Omental fat pad (tissue), 4 donors: ENCODE measurements around the gene SHISA9. TPM values are rescaled to one million over a fixed set of nuclear protein-coding genes. Genes with fewer than 3 reads are reported as not detected.

Experiments used
- ATAC-seq: fragments of 150-250 bp; one replicate; pipeline ENCODE4 v1.9.1; 2016; ENCODE audit warnings: mild to moderate bottlenecking, moderate library complexity; ENCODE audit not compliant: low FRiP score
- DNase-seq: peaks from one replicate; pipeline ENCODE4 v3.0.0-alpha.2; 2019; ENCODE audit warnings: low spot score
- CTCF ChIP-seq, 3 donors: fragments of 450-650 bp; IDR thresholded peaks; one replicate each; pipeline ENCODE4 v1.5.1; 2016 to 2017; ENCODE audit warnings: antibody characterized with exemption in 3 of 3, mild to moderate bottlenecking in 3 of 3, moderate library complexity in 2 of 3
- total RNA-seq, 4 donors: library from RNA; depleted of rRNA; stranded (reverse); fragments of >200 nt; gene quantifications; one replicate each; pipeline ENCODE4 v1.1.0, GENCODE V29; 2016

The SHISA9 gene
- total RNA-seq, 4 donors from 2014 or later: 1.1 TPM; not detected in 3

DNA sequence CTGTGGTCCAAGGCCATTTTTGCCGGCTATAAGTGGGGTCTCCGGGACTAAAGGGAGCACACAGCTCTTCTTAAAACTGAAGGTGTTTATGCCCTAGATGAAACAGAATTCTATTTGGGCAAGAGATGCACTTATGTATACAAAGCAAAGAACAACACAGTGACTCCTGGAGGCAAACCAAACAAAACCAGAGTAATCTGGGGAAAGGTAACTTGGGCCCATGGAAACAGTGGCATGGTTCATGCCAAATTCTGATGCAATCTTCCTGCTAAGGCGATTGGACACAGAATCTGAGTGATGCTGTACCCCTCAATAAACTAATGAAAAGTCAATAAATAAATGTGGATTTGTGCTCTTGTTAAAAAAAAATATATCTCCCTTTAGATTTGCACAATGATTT lies 20.2 kb upstream of the SHISA9 start:
- DNase-seq: no peak
- TF ChIP-seq CTCF (IDR thresholded peaks at IDR 0.05): no peak
- ATAC-seq: no peak

DNA sequence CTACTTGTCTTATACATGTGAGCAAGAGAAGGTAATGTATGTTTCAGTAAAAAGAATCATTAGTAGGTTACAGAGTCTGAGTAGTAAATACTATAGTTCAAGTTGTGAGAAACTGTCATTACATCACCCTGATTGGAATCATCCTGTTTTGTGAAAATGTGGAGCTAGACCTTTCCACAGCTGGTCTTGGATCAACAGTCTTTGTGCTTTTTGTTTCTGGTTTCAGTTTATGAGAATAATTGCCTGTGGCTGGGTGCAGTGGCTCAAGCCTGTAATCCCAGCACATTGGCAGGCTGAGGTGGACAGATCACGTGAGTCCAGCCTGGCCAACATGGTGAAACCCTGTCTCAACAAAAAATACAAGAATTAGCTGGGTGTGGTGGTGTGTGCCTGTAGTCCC lies 19.7 kb upstream of the SHISA9 start:
- no peak for ATAC-seq
- TF ChIP-seq CTCF (IDR thresholded peaks at IDR 0.05): no peak
- DNase-seq: no peak

- DNase-seq (no peak), ATAC-seq (no peak)
- no peak for TF ChIP-seq CTCF (IDR thresholded peaks at IDR 0.05)
These were observed 15.7 kb upstream of the SHISA9 start for GRCh38 chr16:12885742-12886141.

- ATAC-seq (no peak), DNase-seq (no peak)
- TF ChIP-seq CTCF (IDR thresholded peaks at IDR 0.05): no peak
These were observed 9.6 kb upstream of the SHISA9 start for GRCh38 chr16:12891836-12892235.

DNA sequence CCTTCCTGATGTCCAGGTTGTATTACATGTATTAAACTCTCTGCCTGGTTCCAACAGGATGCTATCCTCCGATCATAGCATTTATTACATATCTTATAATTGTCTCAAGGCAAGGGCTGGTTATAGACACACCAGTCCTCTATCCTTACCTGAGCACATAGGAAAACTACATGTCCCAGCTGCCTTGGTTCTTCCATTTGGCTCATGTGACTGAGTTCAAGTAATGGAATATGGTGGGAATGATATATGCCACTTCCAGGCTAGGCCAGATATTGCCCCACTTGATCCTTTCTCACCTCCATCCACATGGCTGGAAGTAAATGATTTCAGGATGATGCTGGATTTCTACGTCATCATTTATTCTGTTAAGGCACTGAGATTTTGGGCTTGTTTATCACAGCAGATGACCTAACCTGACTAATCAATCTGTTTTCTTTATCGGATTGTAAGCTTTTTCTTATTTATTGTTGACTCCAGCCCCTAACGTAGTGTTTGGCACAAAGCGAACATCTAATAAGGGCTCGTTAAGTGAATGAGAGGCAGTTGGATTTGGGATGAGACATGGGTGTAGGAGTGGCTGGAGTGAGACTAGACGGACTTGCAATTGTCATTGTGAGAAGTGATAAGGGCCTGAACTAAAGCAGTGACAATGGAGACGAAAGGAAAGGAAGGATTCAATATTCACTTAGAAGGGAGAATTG lies 8.2 kb upstream of the SHISA9 start:
- no peak for TF ChIP-seq CTCF (IDR thresholded peaks at IDR 0.05)
- no peak for ATAC-seq
- no peak for DNase-seq

- no peak for TF ChIP-seq CTCF (IDR thresholded peaks at IDR 0.05)
- DNase-seq (no peak), ATAC-seq (no peak)
These were observed 4.8 kb upstream of the SHISA9 start for GRCh38 chr16:12896562-12896961.

- no peak for DNase-seq
- ATAC-seq: no peak
- no peak for TF ChIP-seq CTCF (IDR thresholded peaks at IDR 0.05)
These were observed 2.8 kb upstream of the SHISA9 start for GRCh38 chr16:12898551-12898950.
